ENCODE results near the gene BUD31.
"Not testable (repeated sequence)": the region's sequence is repeated elsewhere in the genome, so short reads cannot be mapped to it uniquely, and the experiment has no call there.

Gene BUD31

DNA sequence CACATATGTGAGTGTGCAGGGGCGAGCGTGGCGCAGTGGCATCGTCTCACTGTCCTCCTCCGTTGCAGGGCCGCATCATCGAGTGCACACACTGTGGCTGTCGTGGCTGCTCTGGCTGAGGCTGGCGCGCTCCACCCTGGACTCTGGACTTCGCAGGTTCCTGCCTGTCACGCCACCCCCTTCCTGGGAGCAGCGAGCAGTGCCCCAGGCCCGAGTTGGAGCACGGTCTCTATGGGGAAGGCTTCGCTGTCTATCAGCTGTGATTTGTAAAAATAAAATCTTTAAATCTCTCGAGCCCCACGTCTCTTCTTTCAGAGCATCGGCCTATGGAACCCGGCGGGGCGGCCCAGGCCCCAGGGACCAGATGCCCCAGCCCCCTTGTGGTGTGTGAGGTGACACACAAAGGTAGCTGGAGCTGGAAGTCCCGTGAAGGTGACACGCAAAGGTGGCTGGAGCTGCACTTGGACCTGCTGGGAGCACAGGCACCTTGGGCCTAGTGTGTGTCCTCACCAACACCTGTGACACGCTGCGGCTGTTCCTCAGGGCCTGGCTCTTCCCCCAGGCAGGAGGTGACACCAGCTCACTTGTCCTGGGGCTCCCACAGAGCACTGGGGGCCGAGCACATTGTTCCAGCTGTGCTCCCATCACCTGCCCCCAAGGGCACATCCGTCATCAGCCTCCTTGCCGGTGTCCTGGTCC is 10.7 kb downstream of the BUD31 start:
- no peak overlapping the region for H3K4me3 ChIP-seq (ENCODE audit: low read length in 2 of 2)
- H3K9me3 ChIP-seq (ENCODE audit: control insufficient read depth in 2 of 2, low read length in 2 of 2) = no peaks in the 10 kb centered on the region
- no peaks in the 10 kb centered on the region for H3K4me1 ChIP-seq (ENCODE audit: control insufficient read depth, insufficient read depth, low read length)
- H3K27me3 ChIP-seq (ENCODE audit: control insufficient read depth in 1 of 2, insufficient read depth in 2 of 2, low read length in 2 of 2) = no peaks in the 10 kb centered on the region
- H3K36me3 ChIP-seq (ENCODE audit: control insufficient read depth in 2 of 2, insufficient read depth in 2 of 2, low read length in 2 of 2) = peaks cover 54 to 66% of the 10 kb centered on the region in 2 donors
- no peak overlapping the region for H3K27ac ChIP-seq (ENCODE audit: low read length)
- H3K9ac ChIP-seq (ENCODE audit: low read length in 2 of 2) = no peak overlapping the region

- Histone ChIP-seq H3K4me3 (ENCODE audit: low read length in 2 of 2) (no peak overlapping the region), H3K9me3 (ENCODE audit: control insufficient read depth in 2 of 2, low read length in 2 of 2) (no peaks in the 10 kb centered on the region), H3K36me3 (ENCODE audit: control insufficient read depth in 2 of 2, insufficient read depth in 2 of 2, low read length in 2 of 2) (peaks cover 57 to 63% of the 10 kb centered on the region in 2 donors), H3K9ac (ENCODE audit: low read length in 2 of 2) (no peak overlapping the region), H3K27me3 (ENCODE audit: control insufficient read depth in 1 of 2, insufficient read depth in 2 of 2, low read length in 2 of 2) (no peaks in the 10 kb centered on the region), H3K27ac (ENCODE audit: low read length) (no peak overlapping the region), H3K4me1 (ENCODE audit: control insufficient read depth, insufficient read depth, low read length) (no peaks in the 10 kb centered on the region)
Observed at GRCh38 chr7:99420213-99420612, 11.4 kb downstream of the BUD31 start.

GRCh38 chr7:99420986-99421385 is 12.2 kb downstream of the BUD31 start:
- H3K9me3 ChIP-seq (ENCODE audit: control insufficient read depth in 2 of 2, low read length in 2 of 2) = no peaks in the 10 kb centered on the region
- H3K4me3 ChIP-seq (ENCODE audit: low read length in 2 of 2) = no peak overlapping the region
- H3K36me3 ChIP-seq (ENCODE audit: control insufficient read depth in 2 of 2, insufficient read depth in 2 of 2, low read length in 2 of 2) = peaks cover 57 to 62% of the 10 kb centered on the region in 2 donors
- H3K9ac ChIP-seq (ENCODE audit: low read length in 2 of 2) = no peak overlapping the region
- H3K4me1 ChIP-seq (ENCODE audit: control insufficient read depth, insufficient read depth, low read length) = no peaks in the 10 kb centered on the region
- no peak overlapping the region for H3K27ac ChIP-seq (ENCODE audit: low read length)
- no peaks in the 10 kb centered on the region for H3K27me3 ChIP-seq (ENCODE audit: control insufficient read depth in 1 of 2, insufficient read depth in 2 of 2, low read length in 2 of 2)

GRCh38 chr7:99422186-99422585 is 13.4 kb downstream of the BUD31 start:
- no peaks in the 10 kb centered on the region for H3K4me1 ChIP-seq (ENCODE audit: control insufficient read depth, insufficient read depth, low read length)
- H3K4me3 ChIP-seq (ENCODE audit: low read length in 2 of 2) = no peak overlapping the region
- peaks cover 50 to 52% of the 10 kb centered on the region in 2 donors for H3K36me3 ChIP-seq (ENCODE audit: control insufficient read depth in 2 of 2, insufficient read depth in 2 of 2, low read length in 2 of 2)
- no peaks in the 10 kb centered on the region for H3K27me3 ChIP-seq (ENCODE audit: control insufficient read depth in 1 of 2, insufficient read depth in 2 of 2, low read length in 2 of 2)
- H3K27ac ChIP-seq (ENCODE audit: low read length) = no peak overlapping the region
- H3K9ac ChIP-seq (ENCODE audit: low read length in 2 of 2) = no peak overlapping the region
- H3K9me3 ChIP-seq (ENCODE audit: control insufficient read depth in 2 of 2, low read length in 2 of 2) = no peaks in the 10 kb centered on the region

DNA sequence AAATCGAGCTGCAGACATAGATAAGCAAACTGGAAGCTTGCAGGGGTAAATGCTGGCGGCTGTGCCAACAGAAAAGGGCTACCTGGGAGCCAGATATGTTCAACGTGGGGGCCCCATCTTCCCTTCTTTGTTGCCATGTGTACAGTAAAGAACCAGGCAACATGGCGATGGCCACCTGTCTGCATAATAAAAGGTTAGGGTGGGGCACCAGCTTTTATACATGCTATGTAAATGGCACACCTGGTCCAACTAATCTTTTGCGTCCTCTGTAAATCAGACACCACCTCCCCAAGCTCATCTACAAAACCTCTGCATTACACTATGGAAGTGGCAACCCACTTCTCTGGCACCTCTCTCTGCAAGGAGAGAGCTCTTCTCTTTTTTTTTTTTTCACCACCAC is 13.9 kb downstream of the BUD31 start:
- H3K4me3 ChIP-seq (ENCODE audit: low read length in 2 of 2) = no peak overlapping the region
- H3K9ac ChIP-seq (ENCODE audit: low read length in 2 of 2) = no peak overlapping the region
- H3K4me1 ChIP-seq (ENCODE audit: control insufficient read depth, insufficient read depth, low read length) = no peaks in the 10 kb centered on the region
- no peak overlapping the region for H3K27ac ChIP-seq (ENCODE audit: low read length)
- peaks cover 46 to 47% of the 10 kb centered on the region in 2 donors for H3K36me3 ChIP-seq (ENCODE audit: control insufficient read depth in 2 of 2, insufficient read depth in 2 of 2, low read length in 2 of 2)
- H3K9me3 ChIP-seq (ENCODE audit: control insufficient read depth in 2 of 2, low read length in 2 of 2) = no peaks in the 10 kb centered on the region
- no peaks in the 10 kb centered on the region for H3K27me3 ChIP-seq (ENCODE audit: control insufficient read depth in 1 of 2, insufficient read depth in 2 of 2, low read length in 2 of 2)

GRCh38 chr7:99424932-99425730 is 16.4 kb downstream of the BUD31 start:
- Histone ChIP-seq H3K27ac (ENCODE audit: low read length) (no peak overlapping the region), H3K27me3 (ENCODE audit: control insufficient read depth in 1 of 2, insufficient read depth in 2 of 2, low read length in 2 of 2) (no peaks in the 10 kb centered on the region), H3K36me3 (ENCODE audit: control insufficient read depth in 2 of 2, insufficient read depth in 2 of 2, low read length in 2 of 2) (peaks cover 31 to 34% of the 10 kb centered on the region in 2 donors), H3K9me3 (ENCODE audit: control insufficient read depth in 2 of 2, low read length in 2 of 2) (no peaks in the 10 kb centered on the region), H3K9ac (ENCODE audit: low read length in 2 of 2) (no peak overlapping the region), H3K4me1 (ENCODE audit: control insufficient read depth, insufficient read depth, low read length) (no peaks in the 10 kb centered on the region), H3K4me3 (ENCODE audit: low read length in 2 of 2) (no peak overlapping the region)

- peaks cover 14 to 38% of the 10 kb centered on the region in 2 donors for H3K36me3 ChIP-seq (ENCODE audit: control insufficient read depth in 2 of 2, insufficient read depth in 2 of 2, low read length in 2 of 2)
- H3K9ac ChIP-seq (ENCODE audit: low read length in 2 of 2) = no peak overlapping the region
- H3K4me1 ChIP-seq (ENCODE audit: control insufficient read depth, insufficient read depth, low read length) = no peaks in the 10 kb centered on the region
- no peaks in the 10 kb centered on the region for H3K27me3 ChIP-seq (ENCODE audit: control insufficient read depth in 1 of 2, insufficient read depth in 2 of 2, low read length in 2 of 2)
- H3K4me3 ChIP-seq (ENCODE audit: low read length in 2 of 2) = no peak overlapping the region
- H3K27ac ChIP-seq (ENCODE audit: low read length) = no peak overlapping the region
- no peaks in the 10 kb centered on the region for H3K9me3 ChIP-seq (ENCODE audit: control insufficient read depth in 2 of 2, low read length in 2 of 2)
Observed at GRCh38 chr7:99428972-99429566, 20.3 kb downstream of the BUD31 start.

GRCh38 chr7:99429756-99430155 is 21.0 kb downstream of the BUD31 start:
- H3K4me1 ChIP-seq (ENCODE audit: control insufficient read depth, insufficient read depth, low read length) = no peaks in the 10 kb centered on the region
- H3K27me3 ChIP-seq (ENCODE audit: control insufficient read depth in 1 of 2, insufficient read depth in 2 of 2, low read length in 2 of 2) = no peaks in the 10 kb centered on the region
- no peak overlapping the region for H3K4me3 ChIP-seq (ENCODE audit: low read length in 2 of 2)
- peaks cover 7 to 37% of the 10 kb centered on the region in 2 donors for H3K36me3 ChIP-seq (ENCODE audit: control insufficient read depth in 2 of 2, insufficient read depth in 2 of 2, low read length in 2 of 2)
- no peak overlapping the region for H3K27ac ChIP-seq (ENCODE audit: low read length)
- no peak overlapping the region for H3K9ac ChIP-seq (ENCODE audit: low read length in 2 of 2)
- H3K9me3 ChIP-seq (ENCODE audit: control insufficient read depth in 2 of 2, low read length in 2 of 2) = no peaks in the 10 kb centered on the region

- not testable (repeated sequence) for H3K27ac ChIP-seq (ENCODE audit: low read length); H3K4me1 ChIP-seq (ENCODE audit: control insufficient read depth, insufficient read depth, low read length); H3K27me3 ChIP-seq (ENCODE audit: control insufficient read depth in 1 of 2, insufficient read depth in 2 of 2, low read length in 2 of 2); H3K9ac ChIP-seq (ENCODE audit: low read length in 2 of 2); H3K9me3 ChIP-seq (ENCODE audit: control insufficient read depth in 2 of 2, low read length in 2 of 2); H3K4me3 ChIP-seq (ENCODE audit: low read length in 2 of 2)
- peaks cover 6 to 32% of the 10 kb centered on the region in 2 donors for H3K36me3 ChIP-seq (ENCODE audit: control insufficient read depth in 2 of 2, insufficient read depth in 2 of 2, low read length in 2 of 2)
Observed at GRCh38 chr7:99431756-99432540, 23.2 kb downstream of the BUD31 start.

DNA sequence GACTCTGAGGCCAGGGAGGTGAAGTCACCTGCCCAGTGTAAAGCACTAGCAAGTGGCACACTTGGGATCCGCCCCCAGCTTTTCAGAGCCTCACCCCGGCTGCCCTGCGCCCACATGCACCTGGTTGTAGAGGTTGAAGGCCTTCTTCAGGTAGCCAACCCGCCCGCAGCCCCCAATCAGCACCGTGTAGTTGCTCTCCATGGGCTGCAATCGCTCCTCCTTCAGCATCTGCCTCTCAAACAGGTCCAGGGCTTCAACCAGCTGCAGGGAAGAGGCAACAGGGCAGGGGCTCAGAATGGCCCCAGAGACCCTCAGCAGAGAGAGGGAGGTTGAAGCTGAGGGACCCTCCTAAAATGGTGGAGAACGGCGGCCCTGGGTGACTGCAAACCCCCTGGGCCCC is 24.4 kb downstream of the BUD31 start:
- Histone ChIP-seq H3K36me3 (ENCODE audit: control insufficient read depth in 2 of 2, insufficient read depth in 2 of 2, low read length in 2 of 2) (peaks cover 6 to 32% of the 10 kb centered on the region in 2 donors), H3K4me1 (ENCODE audit: control insufficient read depth, insufficient read depth, low read length) (peaks cover 6% of the 10 kb centered on the region), H3K9me3 (ENCODE audit: control insufficient read depth in 2 of 2, low read length in 2 of 2) (no peaks in the 10 kb centered on the region), H3K27me3 (ENCODE audit: control insufficient read depth in 1 of 2, insufficient read depth in 2 of 2, low read length in 2 of 2) (no peaks in the 10 kb centered on the region), H3K9ac (ENCODE audit: low read length in 2 of 2) (no peak overlapping the region), H3K27ac (ENCODE audit: low read length) (no peak overlapping the region), H3K4me3 (ENCODE audit: low read length in 2 of 2) (no peak overlapping the region)

Measured in stomach smooth muscle (tissue), 2 donors.